GM10248 (cell line): ENCODE data around the gene CTNS.
"Not testable (repeated sequence)": the region's sequence is repeated elsewhere in the genome, so short reads cannot be mapped to it uniquely, and the experiment has no call there.

Source experiments
- CTCF ChIA-PET: fragments of 300-600 bp; sonication (Branson Sonifier 250); formaldehyde crosslinking; extraction: SDS; loops from one replicate; lab custom pipeline; 2021; ENCODE audit warnings: antibody characterized with exemption; lab: Yijun Ruan, JAX
- POLR2A ChIA-PET: fragments of 350-650 bp; sonication (Branson Sonifier 250); formaldehyde crosslinking; extraction: SDS; loops from one replicate; lab custom pipeline; 2020; ENCODE audit warnings: antibody characterized with exemption; lab: Yijun Ruan, JAX
- DNase-seq: peaks from one replicate; pipeline ENCODE4 v3.0.0; 2012; ENCODE audit errors: extremely low spot score
- TF ChIP-seq, protein P1 (sequence below): IDR thresholded peaks from 2 replicates; pipeline ENCODE4 v1.5.1; 2012; ENCODE audit warnings: mild to moderate bottlenecking, low read depth; ENCODE audit errors: extremely low read depth, missing control alignments, control extremely low read depth

CTNS gene

DNA sequence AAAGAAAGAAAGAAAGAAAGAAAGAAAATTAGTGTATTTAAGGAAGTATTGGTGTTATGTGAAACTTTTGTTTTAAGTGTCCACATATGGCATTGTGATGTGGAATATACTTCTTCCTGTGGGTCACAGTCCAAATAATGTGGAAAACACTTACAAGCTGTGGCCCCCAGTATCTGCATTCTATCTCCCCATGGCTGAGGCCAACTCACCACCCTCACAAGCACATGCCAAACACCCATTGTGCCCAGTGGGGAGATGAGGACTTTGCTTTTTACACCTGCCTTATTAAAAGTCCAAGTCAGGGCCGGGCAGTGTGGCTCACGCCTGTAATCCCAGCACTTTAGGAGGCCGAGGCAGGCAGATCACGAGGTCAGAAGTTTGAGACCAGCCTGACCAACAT lies 63.4 kb downstream of the CTNS start:
- ChIA-PET CTCF (interaction anchor here (0.9 to 1.3 kb wide), 2 partner anchors 17 to 38 kb away, joined by 3 to 4 read pairs; no protein-coding TSS in a partner anchor), POLR2A (no interaction called here)
- TF ChIP-seq, protein P1, sequence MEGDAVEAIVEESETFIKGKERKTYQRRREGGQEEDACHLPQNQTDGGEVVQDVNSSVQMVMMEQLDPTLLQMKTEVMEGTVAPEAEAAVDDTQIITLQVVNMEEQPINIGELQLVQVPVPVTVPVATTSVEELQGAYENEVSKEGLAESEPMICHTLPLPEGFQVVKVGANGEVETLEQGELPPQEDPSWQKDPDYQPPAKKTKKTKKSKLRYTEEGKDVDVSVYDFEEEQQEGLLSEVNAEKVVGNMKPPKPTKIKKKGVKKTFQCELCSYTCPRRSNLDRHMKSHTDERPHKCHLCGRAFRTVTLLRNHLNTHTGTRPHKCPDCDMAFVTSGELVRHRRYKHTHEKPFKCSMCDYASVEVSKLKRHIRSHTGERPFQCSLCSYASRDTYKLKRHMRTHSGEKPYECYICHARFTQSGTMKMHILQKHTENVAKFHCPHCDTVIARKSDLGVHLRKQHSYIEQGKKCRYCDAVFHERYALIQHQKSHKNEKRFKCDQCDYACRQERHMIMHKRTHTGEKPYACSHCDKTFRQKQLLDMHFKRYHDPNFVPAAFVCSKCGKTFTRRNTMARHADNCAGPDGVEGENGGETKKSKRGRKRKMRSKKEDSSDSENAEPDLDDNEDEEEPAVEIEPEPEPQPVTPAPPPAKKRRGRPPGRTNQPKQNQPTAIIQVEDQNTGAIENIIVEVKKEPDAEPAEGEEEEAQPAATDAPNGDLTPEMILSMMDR = no peak
- DNase-seq = no peak

DNA sequence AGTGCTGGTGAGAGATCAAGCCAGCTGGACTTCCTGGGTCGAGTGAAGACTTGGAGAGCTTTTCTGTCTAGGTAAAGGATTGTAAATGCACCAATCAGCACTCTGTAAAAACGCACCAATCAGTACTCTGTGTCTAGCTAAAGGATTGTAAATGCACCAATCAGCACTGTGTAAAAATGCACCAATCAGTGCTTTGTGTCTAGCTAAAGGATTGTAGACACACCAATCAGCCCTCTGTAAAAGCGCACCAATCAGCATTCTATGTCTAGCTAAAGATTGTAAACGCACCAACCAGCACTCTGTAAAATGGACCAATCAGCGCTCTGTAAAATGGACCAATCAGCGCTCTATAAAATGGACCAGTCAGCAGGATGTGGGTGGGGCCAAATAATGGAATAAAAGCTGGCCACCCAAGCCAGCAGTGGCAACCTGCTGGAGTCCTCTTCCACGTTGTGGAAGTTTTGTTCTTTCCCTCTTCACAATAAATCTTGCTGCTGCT lies 65.5 kb downstream of the CTNS start:
- DNase-seq, POLR2A ChIA-PET: not testable (repeated sequence)

DNA sequence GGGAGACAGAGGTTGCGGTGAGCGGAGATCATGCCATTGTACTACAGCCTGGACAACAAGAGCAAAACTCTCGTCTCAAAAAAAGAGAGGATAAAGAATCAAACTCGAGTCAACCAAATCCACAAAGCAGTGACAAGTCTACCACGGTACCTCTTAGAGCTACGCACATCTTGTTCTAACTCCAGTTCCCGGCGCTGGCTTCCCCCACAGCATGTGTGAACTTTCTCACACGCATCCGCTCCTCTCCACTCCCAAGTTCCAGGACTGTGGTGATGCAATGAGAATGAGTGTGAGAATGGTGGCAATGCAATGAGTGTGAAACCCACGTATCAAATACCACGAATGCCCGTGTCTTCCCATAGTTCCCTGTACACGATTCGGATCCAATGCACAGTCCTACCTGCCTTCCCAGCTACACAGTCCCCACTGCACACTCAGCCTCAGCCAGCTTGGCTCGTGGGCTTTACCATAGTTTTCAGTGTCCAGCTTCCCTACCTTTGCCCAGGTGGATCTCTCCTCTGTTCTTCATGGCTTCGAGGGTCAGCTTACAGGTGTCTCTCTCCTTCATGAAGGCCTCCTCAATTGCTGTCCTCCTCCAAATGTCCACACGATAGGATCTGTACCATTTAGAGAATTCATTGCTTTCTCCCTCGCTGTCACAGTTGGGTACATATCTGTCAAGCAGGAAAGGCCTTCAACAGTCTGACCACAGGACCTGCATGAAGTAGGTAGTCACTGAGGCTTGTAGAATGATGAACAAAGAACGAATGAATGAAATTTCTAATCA lies 68.6 kb downstream of the CTNS start:
- POLR2A ChIA-PET = no interaction called here
- TF ChIP-seq, protein P1 = no peak
- CTCF ChIA-PET = interaction anchor here (1.3 to 1.4 kb wide), 2 partner anchors 9 to 33 kb away, joined by 5 read pairs; partner anchors contain the start of gene P2RX5
- no peak for DNase-seq

More for the DNA sequence above, 65.5 kb downstream of the CTNS start:
- CTCF ChIA-PET = not testable (repeated sequence)

DNA sequence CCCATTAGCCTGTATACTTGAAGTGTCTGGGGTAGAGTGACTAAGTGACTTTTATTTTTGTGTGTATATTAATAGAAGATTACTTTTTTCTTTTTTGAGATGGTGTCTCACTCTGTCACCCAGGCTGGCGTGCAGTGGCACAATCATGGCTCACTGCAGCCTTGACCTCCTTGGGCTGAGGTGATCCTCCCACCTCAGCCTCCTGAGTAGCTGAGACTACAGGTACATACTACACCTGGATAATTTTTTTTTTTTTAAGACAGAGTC lies 69.1 kb downstream of the CTNS start:
- POLR2A ChIA-PET, DNase-seq: not testable (repeated sequence)
- CTCF ChIA-PET = interaction anchor here (1.4 to 1.5 kb wide), 2 partner anchors 10 to 122 kb away, joined by 3 to 5 read pairs; partner anchors contain the start of gene P2RX5

DNA sequence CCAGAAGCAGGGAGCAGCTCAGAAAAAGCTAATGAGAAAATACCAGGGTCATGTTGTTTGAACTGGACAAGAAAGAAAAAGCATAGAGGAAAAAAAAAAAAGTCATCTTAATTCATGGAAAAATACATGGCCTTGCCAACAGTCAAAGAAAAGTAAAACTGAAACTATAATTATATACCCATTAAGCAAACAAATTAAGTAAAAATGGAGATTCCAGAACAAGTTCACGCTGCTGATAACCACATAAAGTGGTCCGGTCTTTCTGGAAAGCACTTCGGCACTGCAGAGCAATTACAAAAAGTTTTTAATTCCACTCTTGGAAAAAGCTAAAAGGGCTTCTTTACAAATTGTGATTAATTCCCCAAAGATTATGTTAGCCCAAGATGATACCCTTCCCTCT lies 71.8 kb downstream of the CTNS start:
- TF ChIP-seq, protein P1 = no peak
- ChIA-PET CTCF (interaction anchor here (0.9 to 3.2 kb wide), 3 partner anchors 13 to 29 kb away, joined by 3 to 16 read pairs (median 8); partner anchors contain the start of gene P2RX5), POLR2A (no interaction called here)
- DNase-seq = no peak

DNA sequence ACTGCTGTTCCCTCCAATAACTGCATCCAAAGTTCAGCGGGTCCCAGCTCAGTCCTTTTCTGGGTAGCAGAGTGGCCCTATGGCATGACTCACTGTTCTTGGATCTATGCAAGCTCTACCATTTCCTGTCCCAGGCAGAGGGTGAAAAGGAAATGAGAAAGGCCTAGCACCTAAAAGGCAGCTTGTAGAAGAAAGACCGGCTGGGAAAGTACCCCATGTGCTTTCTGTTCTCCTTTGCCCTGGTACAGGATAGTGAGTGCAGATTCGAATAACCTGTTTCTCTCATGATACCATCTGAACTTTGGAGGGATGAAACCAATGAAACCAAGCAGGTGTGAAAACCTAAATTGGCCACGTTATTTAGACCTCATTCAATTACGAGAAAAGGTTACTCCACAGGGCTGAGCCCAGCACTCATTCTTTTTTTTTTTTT lies 74.4 kb downstream of the CTNS start:
- TF ChIP-seq, protein P1 = no peak
- CTCF ChIA-PET = interaction anchor here (0.9 to 3.4 kb wide), 9 partner anchors 7 to 117 kb away, joined by 3 to 15 read pairs (median 6); partner anchors contain the start of gene HASPIN

More for the DNA sequence above, 74.4 kb downstream of the CTNS start:
- DNase-seq = peak; percentile 87
- POLR2A ChIA-PET = no interaction called here
